Karpas-422 (cell line): ENCODE measurements around the gene SCARB1. TPM values are rescaled to one million over a fixed set of nuclear protein-coding genes. Genes with fewer than 3 reads are reported as not detected.
"Not testable (repeated sequence)": the region's sequence is repeated elsewhere in the genome, so short reads cannot be mapped to it uniquely, and the experiment has no call there.

ENCODE experiments used
- DNase-seq: peaks from one replicate; pipeline ENCODE4 v3.0.0-alpha.2; 2015
- H2AFZ ChIP-seq: fragments of 200-600 bp; sonication (generic); 2 replicates; pipeline ENCODE4 v1.6.1; 2014; ENCODE audit warnings: antibody characterized with exemption, low read length, mixed read lengths
- H3K27ac ChIP-seq: fragments of 200-600 bp; sonication (generic); 2 replicates; pipeline ENCODE4 v1.5.1; 2014; ENCODE audit warnings: mild to moderate bottlenecking, low read length, moderate library complexity
- H3K27me3 ChIP-seq: fragments of 200-600 bp; sonication (generic); 2 replicates; pipeline ENCODE4 v1.6.1; 2014; ENCODE audit warnings: low read length, mixed read lengths
- H3K36me3 ChIP-seq: fragments of 200-600 bp; sonication (generic); 2 replicates; pipeline ENCODE4 v1.6.1; 2014; ENCODE audit warnings: low read length, mixed read lengths; ENCODE audit not compliant: insufficient read depth
- H3K4me1 ChIP-seq: fragments of 200-600 bp; sonication (generic); 2 replicates; pipeline ENCODE4 v1.6.1; 2014; ENCODE audit warnings: mild to moderate bottlenecking, low read length, mixed read lengths
- H3K4me2 ChIP-seq: fragments of 200-600 bp; sonication (generic); 2 replicates; pipeline ENCODE4 v1.6.1; 2014; ENCODE audit warnings: low read length, low read depth, mild to moderate bottlenecking; ENCODE audit not compliant: poor library complexity, severe bottlenecking
- H3K4me3 ChIP-seq: fragments of 200-600 bp; sonication (generic); 2 replicates; pipeline ENCODE4 v1.5.1; 2014; ENCODE audit warnings: mild to moderate bottlenecking, antibody characterized with exemption, low read length, mixed read lengths
- H3K79me2 ChIP-seq: fragments of 200-600 bp; sonication (generic); 2 replicates; pipeline ENCODE4 v1.6.1; 2014; ENCODE audit warnings: mild to moderate bottlenecking, low read length, mixed read lengths
- H3K9ac ChIP-seq: fragments of 200-600 bp; sonication (generic); 2 replicates; pipeline ENCODE4 v1.6.0; 2014; ENCODE audit warnings: low read length
- H3K9me2 ChIP-seq: fragments of 200-600 bp; sonication (generic), shearing (Covaris generic); replicated peaks from 2 replicates; pipeline ENCODE4 v1.6.0; 2014; ENCODE audit warnings: mild to moderate bottlenecking, low read length, moderate library complexity; ENCODE audit not compliant: insufficient read depth
- H3K9me3 ChIP-seq: fragments of 300-700, 200-600 bp; sonication (generic); 2 replicates; pipeline ENCODE4 v1.6.1; 2014; ENCODE audit warnings: low read length, mixed read lengths
- H4K20me1 ChIP-seq: fragments of 200-600 bp; sonication (generic); 2 replicates; pipeline ENCODE4 v1.6.1; 2014; ENCODE audit warnings: mild to moderate bottlenecking, antibody characterized with exemption, low read length, low read depth; ENCODE audit not compliant: insufficient read depth
- total RNA-seq: library from RNA; depleted of rRNA; stranded (reverse); fragments of >200 nt; shearing (Covaris generic); gene quantifications from 2 replicates; pipeline ENCODE4 v1.2.3, GENCODE V29; 2014; ENCODE audit warnings: low replicate concordance

Gene SCARB1
- total RNA-seq, 1 experiment from 2014 or later = 91.7 TPM

DNA sequence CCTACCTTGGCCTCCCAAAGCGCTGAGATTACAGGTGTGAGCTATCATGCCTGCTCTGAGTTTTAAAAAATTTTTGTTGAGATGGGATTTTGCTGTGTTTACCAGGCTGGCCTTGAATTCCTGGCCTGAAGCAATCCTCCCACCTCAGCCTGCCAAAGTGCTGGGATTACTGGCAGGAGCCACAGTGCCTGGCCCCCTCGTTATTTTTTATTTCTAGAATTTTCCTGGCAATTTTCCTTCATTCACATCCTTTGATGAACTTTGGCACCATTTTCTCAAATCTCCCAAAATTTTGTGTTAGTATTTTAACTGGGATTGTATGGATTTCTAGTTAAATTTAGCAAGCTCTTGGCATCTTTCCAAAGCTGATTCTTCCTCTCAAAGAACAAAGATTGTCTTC lies 24.6 kb upstream of the SCARB1 start:
- no peak overlapping the region for H2AFZ ChIP-seq
- H3K27me3 ChIP-seq = no peaks in the 10 kb centered on the region
- H3K9me2 ChIP-seq = no peaks in the 10 kb centered on the region
- no peak overlapping the region for H3K4me3 ChIP-seq
- no peak overlapping the region for H3K9ac ChIP-seq
- no peak for DNase-seq
- peak overlapping the region; percentile 48 for H3K27ac ChIP-seq
- no peaks in the 10 kb centered on the region for H4K20me1 ChIP-seq
- no peaks in the 10 kb centered on the region for H3K36me3 ChIP-seq
- peaks cover 3% of the 10 kb centered on the region; the same call in 1 of the 2 replicates for H3K9me3 ChIP-seq
- no peak overlapping the region for H3K4me2 ChIP-seq
- peaks cover 52% of the 10 kb centered on the region for H3K4me1 ChIP-seq
- no peaks in the 10 kb centered on the region for H3K79me2 ChIP-seq

DNA sequence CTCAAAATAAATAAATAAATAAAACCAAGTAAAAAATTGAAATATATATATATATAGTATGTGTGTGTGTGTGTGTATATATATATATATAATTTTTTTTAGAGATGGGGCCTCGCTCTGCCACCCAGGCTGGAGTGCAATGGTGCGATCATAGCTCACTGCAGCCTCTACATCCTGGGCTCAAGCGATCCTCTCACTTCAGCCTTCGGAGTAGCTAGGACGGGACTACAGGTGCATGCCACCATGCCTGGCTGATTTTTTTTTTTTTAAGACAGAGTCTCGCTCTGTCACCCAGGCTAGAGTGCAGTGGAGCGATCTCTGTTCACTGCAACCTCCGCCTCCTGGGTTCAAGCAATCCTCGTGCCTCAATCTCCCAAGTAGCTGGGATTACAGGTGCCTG lies 24.1 kb upstream of the SCARB1 start:
- H3K4me3 ChIP-seq, H3K4me2 ChIP-seq, H3K36me3 ChIP-seq, H3K27me3 ChIP-seq, H4K20me1 ChIP-seq, H3K79me2 ChIP-seq, H3K9me3 ChIP-seq, H3K9ac ChIP-seq, H2AFZ ChIP-seq, H3K9me2 ChIP-seq: not testable (repeated sequence)
- Histone ChIP-seq H3K4me1 (peaks cover 54% of the 10 kb centered on the region), H3K27ac (peak overlapping the region; percentile 53)
- peak; percentile 85 for DNase-seq

DNA sequence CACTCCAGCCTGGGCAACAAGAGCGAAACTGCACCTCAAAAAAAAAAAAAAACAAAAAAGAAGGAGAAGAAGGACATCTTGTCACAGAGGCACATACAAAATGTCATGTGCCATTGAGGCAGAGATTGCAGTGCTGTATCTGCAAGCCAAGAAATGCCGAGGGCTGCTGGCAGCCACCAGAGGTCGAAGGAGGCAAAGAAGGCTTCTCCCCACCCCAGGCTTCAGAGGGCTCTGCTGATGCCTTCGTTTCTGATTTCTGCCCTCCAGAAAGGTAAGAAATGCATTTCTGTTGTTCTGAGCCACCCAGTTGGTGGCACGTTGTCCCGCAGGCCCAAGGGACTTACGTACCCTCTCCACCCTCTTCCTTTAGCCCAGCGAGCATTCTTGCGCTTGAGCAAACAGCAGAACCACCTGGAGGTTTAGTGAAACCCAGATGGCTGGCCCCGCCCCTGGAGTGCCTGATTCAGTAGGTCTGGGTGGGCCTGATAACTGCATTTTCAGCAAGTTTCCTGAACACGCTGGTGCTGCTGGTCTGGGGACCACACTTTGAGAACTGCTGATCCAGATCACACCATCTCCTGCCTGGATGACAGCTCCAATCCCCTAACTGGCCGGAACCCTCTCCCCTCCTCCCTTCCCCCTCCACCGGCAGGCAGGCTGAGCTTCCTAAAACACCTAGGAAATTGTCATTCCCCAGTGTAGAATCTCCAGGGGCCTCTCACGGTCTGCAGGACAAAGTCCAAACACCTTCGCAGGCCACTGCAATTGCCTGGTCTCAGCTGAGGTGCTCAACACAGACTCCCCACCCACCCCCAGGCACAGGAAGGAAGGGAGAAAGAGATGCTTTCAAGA lies 21.1 kb upstream of the SCARB1 start:
- Histone ChIP-seq H3K9ac (peak overlapping the region; percentile 57), H3K9me2 (no peaks in the 10 kb centered on the region), H2AFZ (peak overlapping the region; percentile 64), H3K4me3 (peak overlapping the region; percentile 46), H3K4me2 (peak overlapping the region; percentile 66), H3K9me3 (no peaks in the 10 kb centered on the region), H3K27me3 (no peaks in the 10 kb centered on the region), H4K20me1 (no peaks in the 10 kb centered on the region), H3K79me2 (no peaks in the 10 kb centered on the region), H3K27ac (peak overlapping the region; percentile 90), H3K36me3 (no peaks in the 10 kb centered on the region), H3K4me1 (peaks cover 54% of the 10 kb centered on the region)
- DNase-seq = peak; percentile 93

DNA sequence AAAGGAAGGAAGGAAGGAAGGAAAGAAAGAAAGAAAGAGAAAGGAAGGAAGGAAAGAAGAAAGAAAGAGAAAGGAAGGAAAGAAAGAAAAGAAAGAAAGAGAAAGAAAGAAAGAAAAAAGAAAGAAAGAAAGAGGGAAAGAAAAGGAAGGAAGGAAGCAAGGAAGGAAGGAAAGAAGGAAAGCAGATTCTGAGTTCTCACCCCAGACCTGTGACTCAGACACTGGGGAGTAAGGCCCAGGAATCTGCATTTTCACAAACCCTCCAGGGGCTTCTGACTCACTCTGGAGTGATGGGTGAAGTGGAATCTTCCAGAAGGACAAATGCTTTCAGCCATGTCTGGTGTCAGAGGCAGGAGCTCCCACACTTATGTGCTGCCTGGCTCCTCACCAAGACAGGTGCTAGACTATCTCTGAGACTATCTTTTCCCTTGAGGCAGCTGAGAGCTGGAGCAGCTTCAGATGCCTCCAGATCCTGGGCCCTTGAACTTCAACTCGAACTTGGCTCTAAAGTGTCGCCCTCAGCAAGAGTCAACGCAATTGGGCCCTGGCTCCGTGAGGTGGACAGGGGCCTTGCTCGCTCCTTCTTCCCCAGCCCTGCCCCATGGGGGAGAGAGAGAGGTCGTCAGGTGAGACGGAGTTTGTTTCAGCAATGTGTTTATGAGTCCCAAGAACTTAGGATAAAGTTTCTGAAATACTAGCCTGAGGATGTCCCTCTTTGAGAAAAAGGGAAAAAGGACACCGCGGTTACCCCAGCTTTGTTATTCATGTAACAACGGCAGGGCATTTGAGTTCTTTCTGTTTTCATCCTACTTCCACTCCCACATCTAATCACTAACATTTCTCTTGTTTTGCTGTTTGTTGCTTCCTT lies 19.8 kb upstream of the SCARB1 start:
- DNase-seq = peak; percentile 76
- Histone ChIP-seq H2AFZ (peak overlapping the region; percentile 61; the same call in 1 of the 2 replicates), H4K20me1 (no peaks in the 10 kb centered on the region), H3K36me3 (no peaks in the 10 kb centered on the region), H3K4me2 (peak overlapping the region; percentile 66), H3K27me3 (no peaks in the 10 kb centered on the region), H3K9ac (peak overlapping the region; percentile 57), H3K79me2 (no peaks in the 10 kb centered on the region), H3K27ac (peak overlapping the region; percentile 90), H3K4me3 (peak overlapping the region; percentile 46; the same call in 1 of the 2 replicates), H3K9me3 (no peaks in the 10 kb centered on the region), H3K9me2 (no peaks in the 10 kb centered on the region), H3K4me1 (peaks cover 52% of the 10 kb centered on the region)

DNA sequence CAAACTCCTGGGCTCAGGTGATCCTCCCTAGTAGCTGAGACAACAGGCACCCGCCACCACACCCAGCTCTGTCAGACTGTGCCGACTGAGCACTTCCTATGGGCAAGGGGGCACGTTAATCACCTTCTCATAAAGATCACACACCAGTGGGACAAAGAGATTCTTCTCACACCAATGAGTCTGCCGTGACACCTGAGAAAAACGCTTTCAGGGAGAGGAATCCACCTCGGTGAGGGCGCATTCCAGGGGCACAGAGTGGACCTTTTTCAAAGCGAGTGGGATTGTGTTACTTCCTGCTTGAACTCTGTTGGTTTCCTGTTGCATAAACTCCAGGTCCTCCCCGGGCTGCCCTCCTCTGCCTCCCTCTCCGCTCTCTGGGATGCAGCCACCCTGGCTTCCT lies 17.5 kb upstream of the SCARB1 start:
- no peaks in the 10 kb centered on the region for H3K9me2 ChIP-seq
- H3K79me2 ChIP-seq = no peaks in the 10 kb centered on the region
- no peaks in the 10 kb centered on the region for H3K36me3 ChIP-seq
- H4K20me1 ChIP-seq = no peaks in the 10 kb centered on the region
- H3K4me1 ChIP-seq = peaks cover 33% of the 10 kb centered on the region
- H3K27ac ChIP-seq = no peak overlapping the region
- no peak for DNase-seq
- no peaks in the 10 kb centered on the region for H3K9me3 ChIP-seq
- no peak overlapping the region for H2AFZ ChIP-seq
- H3K9ac ChIP-seq = no peak overlapping the region
- no peak overlapping the region for H3K4me2 ChIP-seq
- no peak overlapping the region for H3K4me3 ChIP-seq
- no peaks in the 10 kb centered on the region for H3K27me3 ChIP-seq

DNA sequence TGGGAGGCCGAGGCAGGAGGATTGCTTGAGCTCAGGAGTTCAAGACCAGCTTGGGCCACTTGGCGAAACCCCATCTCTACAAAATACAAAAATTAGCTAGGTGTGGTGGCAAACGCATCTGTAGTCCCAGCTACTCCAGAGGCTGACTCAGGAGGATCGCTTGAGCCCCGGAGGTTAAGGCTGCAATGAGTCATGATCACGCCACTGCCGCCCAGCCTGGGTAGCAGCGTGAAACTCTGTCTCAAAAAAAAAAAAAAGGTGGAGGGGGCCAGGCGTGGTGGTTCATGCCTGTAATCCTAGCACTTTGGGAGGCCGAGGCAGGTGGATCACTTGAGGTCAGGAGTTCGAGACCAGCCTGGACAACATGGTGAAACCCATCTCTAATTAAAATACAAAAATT lies 16.7 kb upstream of the SCARB1 start:
- H4K20me1 ChIP-seq, H3K4me3 ChIP-seq, H3K9me3 ChIP-seq, H3K79me2 ChIP-seq, H3K4me2 ChIP-seq, DNase-seq, H3K9me2 ChIP-seq, H3K27me3 ChIP-seq, H3K9ac ChIP-seq, H3K36me3 ChIP-seq, H3K27ac ChIP-seq, H2AFZ ChIP-seq: not testable (repeated sequence)
- H3K4me1 ChIP-seq = peaks cover 25% of the 10 kb centered on the region

DNA sequence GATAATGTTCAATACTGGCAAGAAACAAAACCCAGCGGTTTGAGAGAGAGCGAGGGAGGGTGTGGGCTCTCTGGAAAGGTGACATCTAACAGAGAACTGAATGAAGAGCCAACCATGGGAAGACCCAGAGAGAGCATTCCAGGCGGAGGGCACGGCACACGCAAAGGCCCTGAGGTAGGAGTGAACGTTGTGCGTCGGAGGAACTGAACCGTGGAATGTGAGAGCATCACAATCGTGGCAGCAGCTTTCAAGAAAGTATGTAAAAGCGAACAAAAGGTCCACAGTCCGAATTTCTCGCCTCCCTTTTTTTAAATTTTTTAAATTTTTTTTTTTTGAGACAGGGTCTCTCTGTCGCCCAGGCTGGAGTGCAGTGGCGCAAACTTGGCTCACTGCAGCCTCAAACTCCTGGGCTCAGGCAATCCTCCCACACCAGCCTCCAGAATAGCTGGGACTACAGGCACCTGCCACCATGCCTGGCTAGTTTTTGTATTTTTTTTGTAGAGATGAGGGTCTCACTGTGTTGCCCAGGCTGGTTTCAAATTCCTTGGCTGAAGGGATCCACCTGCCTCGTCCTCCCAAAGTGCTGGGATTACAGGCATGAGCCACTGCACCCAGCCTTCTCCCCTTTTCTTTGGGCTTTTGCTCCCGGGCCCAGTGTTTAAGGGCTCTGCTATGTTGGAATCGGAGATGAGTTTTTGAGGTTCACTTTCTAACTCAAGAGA lies 15.3 kb upstream of the SCARB1 start:
- no peak overlapping the region for H3K27ac ChIP-seq
- H3K9me3 ChIP-seq = no peaks in the 10 kb centered on the region
- H3K4me1 ChIP-seq = peaks cover 14% of the 10 kb centered on the region
- no peaks in the 10 kb centered on the region for H4K20me1 ChIP-seq
- no peak overlapping the region for H3K4me2 ChIP-seq
- H3K9ac ChIP-seq = no peak overlapping the region
- H3K79me2 ChIP-seq = no peaks in the 10 kb centered on the region
- no peak overlapping the region for H3K4me3 ChIP-seq
- no peak overlapping the region for H2AFZ ChIP-seq
- H3K9me2 ChIP-seq = no peaks in the 10 kb centered on the region
- no peaks in the 10 kb centered on the region for H3K36me3 ChIP-seq
- DNase-seq = no peak
- H3K27me3 ChIP-seq = no peaks in the 10 kb centered on the region

DNA sequence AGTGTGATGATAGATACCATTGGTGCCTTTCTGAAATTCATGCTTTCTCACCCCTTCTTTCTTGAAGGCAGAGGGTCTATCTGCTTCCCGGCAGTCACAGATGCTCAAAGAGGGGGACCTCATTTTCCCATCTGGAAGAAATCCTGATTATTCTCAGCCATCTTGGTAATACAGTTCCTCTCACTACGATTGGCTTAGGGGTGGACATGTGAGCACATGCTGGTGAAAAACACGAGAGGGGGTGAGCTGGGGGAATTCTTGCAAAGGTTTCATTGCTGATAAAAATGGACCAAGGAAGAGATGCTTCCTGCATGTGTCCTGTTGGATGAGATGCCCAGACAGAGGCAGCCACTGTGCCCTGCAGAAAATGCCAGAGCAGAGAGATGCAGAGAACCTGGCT lies 13.8 kb upstream of the SCARB1 start:
- Histone ChIP-seq H4K20me1 (no peaks in the 10 kb centered on the region), H3K9ac (no peak overlapping the region), H3K9me2 (no peaks in the 10 kb centered on the region), H3K4me2 (no peak overlapping the region), H3K4me1 (peaks cover 8% of the 10 kb centered on the region; the same call in 1 of the 2 replicates), H3K27me3 (no peaks in the 10 kb centered on the region), H2AFZ (no peak overlapping the region), H3K79me2 (no peaks in the 10 kb centered on the region), H3K9me3 (no peaks in the 10 kb centered on the region), H3K27ac (no peak overlapping the region), H3K4me3 (no peak overlapping the region), H3K36me3 (no peaks in the 10 kb centered on the region)
- no peak for DNase-seq
